HCT116 (cell line): ENCODE data around the gene MMS22L. TPM values are rescaled to one million over a fixed set of nuclear protein-coding genes. Genes with fewer than 3 reads are reported as not detected.

ENCODE experiments used
- ATAC-seq: fragments of 200-7000 bp; cut with Tn5 transposase; 2 replicates; pipeline ENCODE4 v1.9.1; 2020; ENCODE audit warnings: mild to moderate bottlenecking, moderate library complexity
- BruUV-seq: library from RNA; stranded (reverse); fragments of 400-500 nt; replicated peaks from 2 replicates; lab custom pipeline; 2021; lab: Mats Ljungman, UMichigan
- CTCF ChIA-PET: fragments of 300-600 bp; sonication (Branson Sonifier 250); formaldehyde crosslinking; loops from one replicate; lab custom pipeline; 2021; ENCODE audit warnings: antibody characterized with exemption; lab: Charles Lee
- POLR2A ChIA-PET: fragments of 300-600, 350-600 bp; sonication (Branson Sonifier 250); formaldehyde crosslinking; loops from one replicate; lab custom pipeline; 2021; ENCODE audit warnings: antibody characterized with exemption; lab: Charles Lee
- RAD21 ChIA-PET, 2 experiments: fragments of 300-600 bp; sonication (Branson Sonifier 250); formaldehyde crosslinking; loops; one replicate each; lab custom pipeline; 2023; ENCODE audit warnings: low total read pairs in 2 of 2; ENCODE audit not compliant: uncharacterized antibody in 2 of 2, unreplicated experiment in 2 of 2, low non-redundant PET in 1 of 2; lab: Charles Lee
- DNase-seq: peaks from one replicate; pipeline ENCODE4 v3.0.0-alpha.2; 2010; ENCODE audit warnings: low read depth, low spot score
- H2AFZ ChIP-seq: fragments of 200-600 bp; shearing (Covaris generic), sonication (generic); 2 replicates; pipeline ENCODE4 v1.6.1; 2017; ENCODE audit warnings: low read depth, mixed run types, mixed read lengths, antibody characterized with exemption, low read length; ENCODE audit not compliant: poor library complexity, severe bottlenecking
- H3K27ac ChIP-seq: 2 replicates; pipeline ENCODE4 v1.5.1; 2012; ENCODE audit warnings: low read depth, low read length
- H3K27me3 ChIP-seq: fragments of 200-600 bp; sonication (generic); 2 replicates; pipeline ENCODE4 v1.6.1; 2016; ENCODE audit warnings: mixed run types, low read length, mixed read lengths; ENCODE audit not compliant: insufficient read depth
- H3K36me3 ChIP-seq, 2 experiments: fragments of 200-500 bp in 1 of 2; fragments of 200-600 bp in 1 of 2; sonication (Bioruptor generic) in 1 of 2; sonication (generic) in 1 of 2; 2 replicates each; pipeline versions ENCODE4 v1.5.1 to v1.6.1; 2014 to 2016; ENCODE audit warnings: low read length in 2 of 2, inconsistent platforms in 1 of 2, mixed read lengths in 1 of 2, mixed run types in 1 of 2; ENCODE audit not compliant: insufficient read depth in 2 of 2, control insufficient read depth in 1 of 2
- H3K4me1 ChIP-seq, 2 experiments: fragments of 200-600 bp in 1 of 2; sonication (generic) in 1 of 2; 2 replicates each; pipeline versions ENCODE4 v1.5.1 to v1.6.1; 2012 to 2017; ENCODE audit warnings: low read length in 2 of 2, inconsistent platforms in 1 of 2, mild to moderate bottlenecking in 1 of 2, mixed read lengths in 1 of 2, mixed run types in 1 of 2, moderate library complexity in 1 of 2; ENCODE audit not compliant: insufficient read depth in 2 of 2, control insufficient read depth in 1 of 2
- H3K4me2 ChIP-seq: fragments of 200-600 bp; sonication (generic); 2 replicates; pipeline ENCODE4 v1.6.1; 2017; ENCODE audit warnings: mixed run types, low read length, mixed read lengths
- H3K4me3 ChIP-seq, 2 experiments: fragments of 200-600 bp in 1 of 2; sonication (generic) in 1 of 2; replicated peaks in 1 of 2; 2 replicates each; pipeline ENCODE4 v1.5.1; 2011 to 2016; ENCODE audit warnings: low read length in 2 of 2, control low read depth in 1 of 2, low read depth in 1 of 2, mild to moderate bottlenecking in 1 of 2, mixed read lengths in 1 of 2, mixed run types in 1 of 2
- H3K79me2 ChIP-seq: fragments of 200-600 bp; sonication (generic); 2 replicates; pipeline ENCODE4 v1.6.1; 2017; ENCODE audit warnings: mild to moderate bottlenecking, mixed run types, low read length, moderate library complexity, mixed read lengths; ENCODE audit not compliant: insufficient read depth
- H3K9ac ChIP-seq: fragments of 200-600 bp; sonication (generic); 2 replicates; pipeline ENCODE4 v1.6.1; 2016; ENCODE audit warnings: low read length, mixed read lengths
- H3K9me2 ChIP-seq: fragments of 200-600 bp; sonication (generic), shearing (Covaris generic); 2 replicates; pipeline ENCODE4 v1.6.1; 2017; ENCODE audit warnings: mixed run types, mild to moderate bottlenecking, moderate library complexity; ENCODE audit not compliant: insufficient read depth
- H3K9me3 ChIP-seq, 2 experiments: fragments of 200-500 bp in 1 of 2; fragments of 200-600 bp in 1 of 2; sonication (Bioruptor generic) in 1 of 2; sonication (generic) in 1 of 2; 2 replicates each; pipeline ENCODE4 v1.6.1; 2014 to 2017; ENCODE audit warnings: low read length in 2 of 2, mixed read lengths in 2 of 2, inconsistent platforms in 1 of 2, low read depth in 1 of 2, mild to moderate bottlenecking in 1 of 2, mixed run types in 1 of 2, moderate library complexity in 1 of 2; ENCODE audit not compliant: control insufficient read depth in 1 of 2, insufficient read depth in 1 of 2
- H4K20me1 ChIP-seq: fragments of 200-600 bp; sonication (generic), shearing (Covaris generic); 2 replicates; pipeline ENCODE4 v1.6.1; 2017; ENCODE audit warnings: mixed run types, mild to moderate bottlenecking, moderate library complexity; ENCODE audit not compliant: insufficient read depth
- ATF3 ChIP-seq: IDR thresholded peaks from 2 replicates; pipeline ENCODE4 v1.6.1; 2012
- CBX3 ChIP-seq: IDR thresholded peaks from 2 replicates; pipeline ENCODE4 v1.6.1; 2012; ENCODE audit warnings: low read depth
- CEBPB ChIP-seq: IDR thresholded peaks from 2 replicates; pipeline ENCODE4 v1.6.1; 2012; ENCODE audit warnings: low read depth
- CTCF ChIP-seq, 3 experiments: fragments of 200-600 bp in 1 of 3; sonication (generic) in 1 of 3; IDR thresholded peaks in 2 of 3; conservative IDR thresholded peaks in 1 of 3; 2 replicates each; pipeline ENCODE4 v1.5.1; 2012 to 2017; ENCODE audit warnings: low read depth in 2 of 3, low read length in 2 of 3, antibody characterized with exemption in 1 of 3, borderline replicate concordance in 1 of 3, control low read depth in 1 of 3, mild to moderate bottlenecking in 1 of 3, mixed read lengths in 1 of 3, mixed run types in 1 of 3, moderate library complexity in 1 of 3; ENCODE audit not compliant: insufficient read depth in 1 of 3
- ELF1 ChIP-seq: IDR thresholded peaks from 2 replicates; pipeline ENCODE4 v1.6.1; 2012; ENCODE audit warnings: low read depth, borderline replicate concordance
- EZH2phosphoT487 ChIP-seq: fragments of 200-600 bp; IDR thresholded peaks from 2 replicates; pipeline ENCODE4 v1.6.1; 2018; ENCODE audit warnings: antibody characterized with exemption, borderline replicate concordance
- FOSL1 ChIP-seq: IDR thresholded peaks from 2 replicates; pipeline ENCODE4 v1.6.1; 2012; ENCODE audit warnings: low read depth
- MAX ChIP-seq: IDR thresholded peaks from 2 replicates; pipeline ENCODE4 v1.6.1; 2012
- RAD21 ChIP-seq: IDR thresholded peaks from 2 replicates; pipeline ENCODE4 v1.6.1; 2012; ENCODE audit warnings: low read depth, mild to moderate bottlenecking
- SIN3A ChIP-seq: IDR thresholded peaks from 2 replicates; pipeline ENCODE4 v1.6.1; 2012; ENCODE audit warnings: low read depth
- TCF7L2 ChIP-seq: IDR thresholded peaks from 2 replicates; pipeline ENCODE4 v1.7.0; 2011; ENCODE audit warnings: borderline replicate concordance, inconsistent platforms; ENCODE audit not compliant: insufficient read depth, insufficient read length; ENCODE audit errors: extremely low read depth
- YY1 ChIP-seq: IDR thresholded peaks from 2 replicates; pipeline ENCODE4 v1.6.1; 2011; ENCODE audit warnings: low read length, low read depth, moderate library complexity, mild to moderate bottlenecking; ENCODE audit not compliant: insufficient replicate concordance; ENCODE audit errors: extremely low read depth
- ZBTB33 ChIP-seq: IDR thresholded peaks from 2 replicates; pipeline ENCODE4 v1.6.1; 2011; ENCODE audit warnings: mild to moderate bottlenecking, low read length, moderate library complexity; ENCODE audit not compliant: insufficient replicate concordance; ENCODE audit errors: extremely low read depth
- ZNF274 ChIP-seq: fragments of 200-500 bp; sonication (Bioruptor generic); IDR thresholded peaks from 2 replicates; pipeline ENCODE4 v1.6.1; 2014; ENCODE audit warnings: mild to moderate bottlenecking, low read depth, low read length, inconsistent platforms
- intact Hi-C: fragments of 100-400 bp; cut with micrococcal nuclease; formaldehyde crosslinking; loops from 2 replicates; pipeline ENCODE4 v1.10.0; 2022
- total RNA-seq: library from RNA; stranded (reverse); gene quantifications from one replicate; pipeline ENCODE4 v1.2.1, GENCODE V29; 2021; ENCODE audit not compliant: unreplicated experiment

Gene MMS22L
- total RNA-seq, 1 experiment from 2014 or later = 44.1 TPM

GRCh38 chr6:97174471-97174870, 108.5 kb downstream of the MMS22L start:
- intact Hi-C loops = no loop called here
- Histone ChIP-seq H3K4me1 (no peaks in the 10 kb centered on the region), H3K79me2 (no peaks in the 10 kb centered on the region), H3K4me3 (no peak overlapping the region), H3K9ac (no peak overlapping the region), H3K9me2 (no peaks in the 10 kb centered on the region), H3K36me3 (0 out of 4 replicates have a peak, but pooled peaks cover 0 to 3% of the 10 kb centered on the region in 2 experiments), H3K9me3 (no peaks in the 10 kb centered on the region), H3K27ac (no peak overlapping the region), H3K27me3 (no peaks in the 10 kb centered on the region), H3K4me2 (no peak overlapping the region), H4K20me1 (0 out of 2 replicates have a peak, but pooled peaks cover 4% of the 10 kb centered on the region), H2AFZ (no peak overlapping the region)
- TF ChIP-seq TCF7L2 = no peak
- no peak for TF ChIP-seq YY1
- TF ChIP-seq CTCF (IDR thresholded peaks at IDR 0.05 in 2 of 3, conservative IDR thresholded peaks at IDR 0.05 in 1 of 3; ENCODE audit: borderline replicate concordance in 1 of 3, insufficient read depth in 1 of 3, low read depth in 2 of 3, low read length in 2 of 3) = no peak
- no peak for TF ChIP-seq RAD21
- TF ChIP-seq ZNF274 = no peak
- no peak for TF ChIP-seq FOSL1
- TF ChIP-seq CBX3 = no peak
- TF ChIP-seq EZH2phosphoT487 = no peak
- no peak for TF ChIP-seq ZBTB33
- TF ChIP-seq SIN3A = no peak
- TF ChIP-seq MAX = no peak
- TF ChIP-seq ATF3 = no peak
- TF ChIP-seq ELF1 = no peak
- TF ChIP-seq CEBPB = no peak
- DNase-seq (no peak), ATAC-seq (no peak)
- ChIA-PET RAD21 (no interaction called here), POLR2A (no interaction called here), CTCF (interaction anchor here (0.8 to 1.2 kb wide), 3 partner anchors 11 to 267 kb away, joined by 3 read pairs; no protein-coding TSS in a partner anchor)
- BruUV-seq = no TSS peak
